Smooth muscle cell (in vitro differentiated cells): Measurements from ENCODE around the gene EMC9. TPM values are rescaled to one million over a fixed set of nuclear protein-coding genes. Genes with fewer than 3 reads are reported as not detected.

Source experiments
- DNase-seq: peaks from one replicate; lab custom pipeline; 2025; ENCODE audit not compliant: unreplicated experiment; lab: John Stamatoyannopoulos, UW
- H2AFZ ChIP-seq: fragments of 200-600 bp; sonication (generic); 2 replicates; pipeline ENCODE4 v1.6.0; 2016; ENCODE audit warnings: antibody characterized with exemption, low read depth, mild to moderate bottlenecking
- H3F3A ChIP-seq: fragments of 200-600 bp; sonication (generic); 2 replicates; pipeline ENCODE4 v1.6.0; 2017; ENCODE audit warnings: antibody characterized with exemption, low read depth
- H3K27ac ChIP-seq: fragments of 200-600 bp; sonication (generic); 2 replicates; pipeline ENCODE4 v1.5.1; 2016; ENCODE audit warnings: low read depth, mild to moderate bottlenecking
- H3K27me3 ChIP-seq: fragments of 200-600 bp; sonication (generic); 2 replicates; pipeline ENCODE4 v1.6.1; 2016; ENCODE audit warnings: low read depth, mild to moderate bottlenecking
- H3K36me3 ChIP-seq: fragments of 200-600 bp; sonication (generic); 2 replicates; pipeline ENCODE4 v1.5.1; 2016; ENCODE audit warnings: low read depth
- H3K4me1 ChIP-seq: fragments of 200-600 bp; sonication (generic); 2 replicates; pipeline ENCODE4 v1.5.1; 2016; ENCODE audit warnings: low read depth
- H3K4me2 ChIP-seq: fragments of 200-600 bp; sonication (generic); 2 replicates; pipeline ENCODE4 v1.6.0; 2016; ENCODE audit warnings: mild to moderate bottlenecking
- H3K4me3 ChIP-seq: fragments of 200-600 bp; sonication (generic); 2 replicates; pipeline ENCODE4 v1.5.1; 2016; ENCODE audit warnings: mild to moderate bottlenecking
- H3K79me2 ChIP-seq: fragments of 200-600 bp; sonication (generic); 2 replicates; pipeline ENCODE4 v1.6.0; 2016; ENCODE audit warnings: low read depth, mild to moderate bottlenecking
- H3K9ac ChIP-seq: fragments of 200-600 bp; sonication (generic); 2 replicates; pipeline ENCODE4 v1.6.0; 2016; ENCODE audit warnings: low read depth
- H3K9me3 ChIP-seq: fragments of 200-600 bp; sonication (generic); replicated peaks from 2 replicates; pipeline ENCODE4 v1.5.1; 2016; ENCODE audit warnings: low read depth
- H4K20me1 ChIP-seq: fragments of 200-600 bp; sonication (generic); 2 replicates; pipeline ENCODE4 v1.6.0; 2016; ENCODE audit warnings: low read depth
- WGBS: methylation state at CpG from one replicate; pipeline ENCODE4 v1.1.7; 2016; ENCODE audit warnings: low lambda C conversion rate; 5-methylcytosine and 5-hydroxymethylcytosine counted together
- polyA plus RNA-seq: library from polyadenylated mRNA; unstranded; fragments of >200 nt; fragmentation: Nextera tagmentation; extraction: Ambion mirVana; gene quantifications from 2 replicates; pipeline ENCODE4 v1.2.1, GENCODE V29; 2016
- total RNA-seq: library from RNA; depleted of rRNA; stranded (reverse); fragments of >200 nt; gene quantifications from 2 replicates; pipeline ENCODE4 v1.2.3, GENCODE V29; 2014
- TF ChIP-seq, protein P1 (sequence below): fragments of 200-600 bp; sonication (generic); IDR thresholded peaks from 2 replicates; pipeline ENCODE4 v1.5.1; 2017; ENCODE audit warnings: borderline replicate concordance, mild to moderate bottlenecking, antibody characterized with exemption; ENCODE audit not compliant: insufficient read depth, poor library complexity, severe bottlenecking

EMC9 gene
- total and polyA plus RNA-seq, 2 experiments from 2014 or later, result 6.3 to 11.9 TPM

DNA sequence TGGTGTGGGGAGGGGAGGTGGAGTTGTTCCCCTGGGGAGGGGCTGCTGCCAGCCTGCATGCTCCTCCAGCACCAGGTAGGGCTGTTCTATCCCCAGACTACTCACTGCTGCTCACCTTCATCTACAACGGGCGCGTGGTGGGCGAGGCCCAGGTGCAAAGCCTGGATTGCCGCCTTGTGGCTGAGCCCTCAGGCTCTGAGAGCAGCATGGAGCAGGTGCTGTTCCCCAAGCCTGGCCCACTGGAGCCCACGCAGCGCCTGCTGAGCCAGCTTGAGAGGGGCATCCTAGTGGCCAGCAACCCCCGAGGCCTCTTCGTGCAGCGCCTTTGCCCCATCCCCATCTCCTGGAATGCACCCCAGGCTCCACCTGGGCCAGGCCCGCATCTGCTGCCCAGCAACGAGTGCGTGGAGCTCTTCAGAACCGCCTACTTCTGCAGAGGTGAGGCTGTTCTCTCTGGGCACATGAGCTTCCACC, 23.2 kb upstream of the EMC9 start:
- no peak for DNase-seq
- WGBS, result 96% methylated on average over 14 of the region's 14 CpGs
- H3K36me3 ChIP-seq, result no peaks in the 10 kb centered on the region
- no peaks in the 10 kb centered on the region for H3K27me3 ChIP-seq
- H3F3A ChIP-seq, result peaks cover 7% of the 10 kb centered on the region
- H3K4me2 ChIP-seq, result no peak overlapping the region
- H3K79me2 ChIP-seq, result peaks cover 14% of the 10 kb centered on the region
- H4K20me1 ChIP-seq, result no peaks in the 10 kb centered on the region
- no peak overlapping the region for H2AFZ ChIP-seq
- no peak overlapping the region for H3K9ac ChIP-seq
- H3K9me3 ChIP-seq, result no peaks in the 10 kb centered on the region
- H3K27ac ChIP-seq, result no peak overlapping the region
- TF ChIP-seq, protein P1, sequence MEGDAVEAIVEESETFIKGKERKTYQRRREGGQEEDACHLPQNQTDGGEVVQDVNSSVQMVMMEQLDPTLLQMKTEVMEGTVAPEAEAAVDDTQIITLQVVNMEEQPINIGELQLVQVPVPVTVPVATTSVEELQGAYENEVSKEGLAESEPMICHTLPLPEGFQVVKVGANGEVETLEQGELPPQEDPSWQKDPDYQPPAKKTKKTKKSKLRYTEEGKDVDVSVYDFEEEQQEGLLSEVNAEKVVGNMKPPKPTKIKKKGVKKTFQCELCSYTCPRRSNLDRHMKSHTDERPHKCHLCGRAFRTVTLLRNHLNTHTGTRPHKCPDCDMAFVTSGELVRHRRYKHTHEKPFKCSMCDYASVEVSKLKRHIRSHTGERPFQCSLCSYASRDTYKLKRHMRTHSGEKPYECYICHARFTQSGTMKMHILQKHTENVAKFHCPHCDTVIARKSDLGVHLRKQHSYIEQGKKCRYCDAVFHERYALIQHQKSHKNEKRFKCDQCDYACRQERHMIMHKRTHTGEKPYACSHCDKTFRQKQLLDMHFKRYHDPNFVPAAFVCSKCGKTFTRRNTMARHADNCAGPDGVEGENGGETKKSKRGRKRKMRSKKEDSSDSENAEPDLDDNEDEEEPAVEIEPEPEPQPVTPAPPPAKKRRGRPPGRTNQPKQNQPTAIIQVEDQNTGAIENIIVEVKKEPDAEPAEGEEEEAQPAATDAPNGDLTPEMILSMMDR, result no peak
- no peak overlapping the region for H3K4me3 ChIP-seq
- H3K4me1 ChIP-seq, result peaks cover 7% of the 10 kb centered on the region

DNA sequence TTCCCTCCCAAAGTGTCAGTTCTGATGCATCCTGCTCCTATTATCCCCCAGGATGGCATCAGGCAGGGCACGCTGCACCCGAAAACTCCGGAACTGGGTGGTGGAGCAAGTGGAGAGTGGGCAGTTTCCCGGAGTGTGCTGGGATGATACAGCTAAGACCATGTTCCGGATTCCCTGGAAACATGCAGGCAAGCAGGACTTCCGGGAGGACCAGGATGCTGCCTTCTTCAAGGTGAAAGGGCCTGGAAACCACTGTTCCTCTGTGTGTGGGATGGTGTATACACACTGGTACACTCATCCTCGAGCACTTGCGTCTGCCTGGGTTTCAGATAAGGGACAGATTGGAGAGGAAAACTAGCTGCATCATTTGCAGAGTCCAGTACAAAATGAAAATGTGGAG, 20.7 kb upstream of the EMC9 start:
- H4K20me1 ChIP-seq, result no peaks in the 10 kb centered on the region
- no peak overlapping the region for H3K27ac ChIP-seq
- peak overlapping the region; percentile 92 for H3K4me2 ChIP-seq
- peak overlapping the region; percentile 77 for H3K9ac ChIP-seq
- H3K9me3 ChIP-seq, result no peaks in the 10 kb centered on the region
- H3K27me3 ChIP-seq, result no peaks in the 10 kb centered on the region
- H3K4me3 ChIP-seq, result peak overlapping the region; percentile 60
- peaks cover 9% of the 10 kb centered on the region for H3F3A ChIP-seq
- no peak for DNase-seq
- peaks cover 7% of the 10 kb centered on the region for H3K4me1 ChIP-seq
- H3K36me3 ChIP-seq, result no peaks in the 10 kb centered on the region
- peaks cover 14% of the 10 kb centered on the region for H3K79me2 ChIP-seq
- H2AFZ ChIP-seq, result no peak overlapping the region
- 81% methylated on average over 8 of the region's 8 CpGs for WGBS
- TF ChIP-seq, protein P1, result no peak

- peaks cover 7% of the 10 kb centered on the region for H3K4me1 ChIP-seq
- H3K36me3 ChIP-seq, result no peaks in the 10 kb centered on the region
- TF ChIP-seq, protein P1, result peak; percentile 96
- DNase-seq, result peak; percentile 88
- peak within 1 kb of the TSS; percentile 60 for H3K27ac ChIP-seq
- peak within 1 kb of the TSS; percentile 77 for H3K9ac ChIP-seq
- peak within 1 kb of the TSS; percentile 92 for H3K4me2 ChIP-seq
- H4K20me1 ChIP-seq, result no peaks in the 10 kb centered on the region
- peak within 1 kb of the TSS; percentile 60 for H3K4me3 ChIP-seq
- WGBS, result 7% methylated on average over 12 of the region's 12 CpGs
- H3K9me3 ChIP-seq, result no peaks in the 10 kb centered on the region
- no peak within 1 kb of the TSS for H2AFZ ChIP-seq
- H3K27me3 ChIP-seq, result no peaks in the 10 kb centered on the region
- H3F3A ChIP-seq, result peaks cover 14% of the 10 kb centered on the region
- peaks cover 14% of the 10 kb centered on the region for H3K79me2 ChIP-seq
Observed at GRCh38 chr14:24160850-24161804, 19.7 kb upstream of the EMC9 start, which contains the start of gene IRF9. Gene IRF9, plus strand, starts transcription at chr14:24161265. Its CDS starts 880 bp downstream, at chr14:24162145.
